GM12865 (cell line): ENCODE data around the gene RAC2.
"Not testable (repeated sequence)": the region's sequence is repeated elsewhere in the genome, so short reads cannot be mapped to it uniquely, and the experiment has no call there.

Experiments
- DNase-seq: peaks from one replicate; pipeline ENCODE4 v3.0.0; 2010; ENCODE audit warnings: low read depth
- H3K4me3 ChIP-seq: 2 replicates; pipeline ENCODE4 v1.5.1; 2011; ENCODE audit warnings: mild to moderate bottlenecking, low read depth, low read length, control low read depth
- TF ChIP-seq, protein P1 (sequence below): IDR thresholded peaks from 2 replicates; pipeline ENCODE4 v1.5.1; 2011; ENCODE audit warnings: low read length, control low read depth, low read depth, inconsistent platforms; ENCODE audit not compliant: insufficient read depth; ENCODE audit errors: missing control alignments

RAC2 gene

GRCh38 chr22:37258005-37258752 is 14.1 kb upstream of the RAC2 start:
- DNase-seq: no peak
- no peak overlapping the region for H3K4me3 ChIP-seq
- TF ChIP-seq, protein P1, sequence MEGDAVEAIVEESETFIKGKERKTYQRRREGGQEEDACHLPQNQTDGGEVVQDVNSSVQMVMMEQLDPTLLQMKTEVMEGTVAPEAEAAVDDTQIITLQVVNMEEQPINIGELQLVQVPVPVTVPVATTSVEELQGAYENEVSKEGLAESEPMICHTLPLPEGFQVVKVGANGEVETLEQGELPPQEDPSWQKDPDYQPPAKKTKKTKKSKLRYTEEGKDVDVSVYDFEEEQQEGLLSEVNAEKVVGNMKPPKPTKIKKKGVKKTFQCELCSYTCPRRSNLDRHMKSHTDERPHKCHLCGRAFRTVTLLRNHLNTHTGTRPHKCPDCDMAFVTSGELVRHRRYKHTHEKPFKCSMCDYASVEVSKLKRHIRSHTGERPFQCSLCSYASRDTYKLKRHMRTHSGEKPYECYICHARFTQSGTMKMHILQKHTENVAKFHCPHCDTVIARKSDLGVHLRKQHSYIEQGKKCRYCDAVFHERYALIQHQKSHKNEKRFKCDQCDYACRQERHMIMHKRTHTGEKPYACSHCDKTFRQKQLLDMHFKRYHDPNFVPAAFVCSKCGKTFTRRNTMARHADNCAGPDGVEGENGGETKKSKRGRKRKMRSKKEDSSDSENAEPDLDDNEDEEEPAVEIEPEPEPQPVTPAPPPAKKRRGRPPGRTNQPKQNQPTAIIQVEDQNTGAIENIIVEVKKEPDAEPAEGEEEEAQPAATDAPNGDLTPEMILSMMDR: no peak

- H3K4me3 ChIP-seq: no peak overlapping the region
- peak; percentile 52 for DNase-seq
- TF ChIP-seq, protein P1: no peak
These were observed 12.1 kb upstream of the RAC2 start for GRCh38 chr22:37256075-37256726.

DNA sequence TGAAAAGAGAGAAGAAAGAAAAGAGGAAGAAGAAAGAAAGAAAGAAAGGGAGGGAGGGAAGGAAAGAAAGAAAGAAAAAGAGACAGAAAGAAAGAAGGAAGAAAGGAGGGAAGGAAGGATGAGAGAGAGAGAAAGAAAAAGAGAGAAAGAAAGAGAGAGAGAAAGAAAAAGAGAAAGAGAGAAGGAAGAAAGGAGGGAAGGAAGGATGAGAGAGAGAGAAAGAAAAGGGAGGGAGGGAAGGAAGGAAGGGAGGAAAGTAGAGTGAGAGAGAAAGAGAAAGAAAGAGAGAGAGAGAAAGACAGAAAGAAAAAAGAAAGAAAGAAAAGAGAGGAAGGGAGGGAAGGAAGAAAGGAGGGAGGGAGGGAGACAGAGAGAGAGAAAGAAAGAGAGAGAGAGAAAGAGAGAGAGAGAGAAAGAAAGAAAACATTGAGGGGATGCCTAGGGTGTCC is 11.5 kb upstream of the RAC2 start:
- no peak overlapping the region for H3K4me3 ChIP-seq
- TF ChIP-seq, protein P1: no peak

DNA sequence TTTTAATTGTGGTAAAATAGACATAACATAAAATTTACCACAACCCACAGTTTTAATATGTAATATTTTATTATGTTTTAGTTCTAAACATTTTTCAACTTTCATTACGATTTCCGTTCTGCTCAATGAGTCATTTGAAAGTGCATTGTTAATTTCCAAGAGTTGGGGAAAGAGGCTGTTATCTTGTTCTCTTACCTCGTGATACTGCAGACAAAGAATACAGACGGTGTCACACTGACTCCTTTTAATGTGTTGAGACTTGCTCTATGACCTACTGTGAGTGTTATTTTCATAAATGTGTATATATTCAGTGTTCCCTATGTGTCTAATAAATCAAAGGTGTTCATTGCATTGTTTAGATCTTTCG is 10.8 kb upstream of the RAC2 start:
- no peak for DNase-seq
- H3K4me3 ChIP-seq: no peak overlapping the region

More for the DNA sequence above, 11.5 kb upstream of the RAC2 start:
- DNase-seq: no peak

GRCh38 chr22:37254209-37254866 is 10.3 kb upstream of the RAC2 start:
- H3K4me3 ChIP-seq: no peak overlapping the region
- no peak for DNase-seq

More for the DNA sequence above, 10.8 kb upstream of the RAC2 start:
- TF ChIP-seq, protein P1: no peak

GRCh38 chr22:37253126-37253660 is 9.1 kb upstream of the RAC2 start:
- no peak for DNase-seq
- TF ChIP-seq, protein P1: no peak
- H3K4me3 ChIP-seq: no peak overlapping the region

More at GRCh38 chr22:37254209-37254866, 10.3 kb upstream of the RAC2 start:
- TF ChIP-seq, protein P1: no peak

GRCh38 chr22:37251836-37252235 is 7.8 kb upstream of the RAC2 start:
- not testable (repeated sequence) for H3K4me3 ChIP-seq

More at GRCh38 chr22:37251836-37252235, 7.8 kb upstream of the RAC2 start:
- DNase-seq: not testable (repeated sequence)
